NCI-H1930 (cell line): Measurements from ENCODE around the gene KLK10.
"Not testable (repeated sequence)": the region's sequence is repeated elsewhere in the genome, so short reads cannot be mapped to it uniquely, and the experiment has no call there.

Source experiments
- DNase-seq, 2 experiments: peaks; one replicate each; lab custom pipeline; 2025; lab: John Stamatoyannopoulos, UW

KLK10 gene

DNA sequence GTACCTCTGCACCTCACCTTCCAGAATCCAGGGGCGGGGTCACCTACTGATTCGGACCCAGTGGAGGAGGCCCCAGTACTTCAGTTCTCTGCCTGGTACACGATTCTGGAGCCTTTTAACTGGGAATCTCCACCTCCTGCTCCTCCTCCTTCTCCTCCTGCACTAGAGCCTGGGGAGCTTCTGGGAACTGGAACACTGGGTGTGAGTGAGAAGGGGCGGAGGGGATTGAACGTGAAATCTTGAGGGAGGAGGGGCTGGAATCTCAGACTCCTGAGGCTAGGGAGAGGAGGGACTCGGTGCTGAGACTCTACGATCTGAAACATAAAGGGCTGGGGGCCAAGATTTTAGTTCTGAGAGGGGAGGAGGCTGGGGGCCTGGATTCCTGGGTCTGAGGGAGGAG, 18.0 kb downstream of the KLK10 start, which contains the start of gene KLK8:
TSS of gene KLK8 (minus strand) at position 90 of the 400 bp plus-strand sequence. CDS start 437 bp downstream, outside the sequence.
- DNase-seq = no peak

DNA sequence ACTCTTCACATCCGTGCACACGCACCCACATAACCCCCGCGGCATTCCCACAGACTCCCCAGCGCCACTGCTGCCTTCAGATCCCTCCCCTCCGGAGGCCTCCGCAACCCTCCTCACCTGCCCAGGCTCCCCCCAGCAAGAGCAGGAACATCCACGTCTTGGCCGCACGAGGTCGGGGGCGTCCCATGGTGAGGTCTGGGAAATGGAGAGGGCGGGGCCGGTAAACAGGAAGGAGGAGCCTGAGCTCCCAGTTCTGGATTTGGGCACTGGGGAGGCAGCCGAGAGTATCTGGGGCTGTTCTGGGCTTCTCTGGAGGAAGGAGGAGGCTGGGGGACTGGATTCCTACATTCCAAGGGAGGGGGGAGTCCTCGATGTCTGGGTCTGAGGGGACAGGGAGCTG, 18.5 kb downstream of the KLK10 start:
- no peak for DNase-seq

DNA sequence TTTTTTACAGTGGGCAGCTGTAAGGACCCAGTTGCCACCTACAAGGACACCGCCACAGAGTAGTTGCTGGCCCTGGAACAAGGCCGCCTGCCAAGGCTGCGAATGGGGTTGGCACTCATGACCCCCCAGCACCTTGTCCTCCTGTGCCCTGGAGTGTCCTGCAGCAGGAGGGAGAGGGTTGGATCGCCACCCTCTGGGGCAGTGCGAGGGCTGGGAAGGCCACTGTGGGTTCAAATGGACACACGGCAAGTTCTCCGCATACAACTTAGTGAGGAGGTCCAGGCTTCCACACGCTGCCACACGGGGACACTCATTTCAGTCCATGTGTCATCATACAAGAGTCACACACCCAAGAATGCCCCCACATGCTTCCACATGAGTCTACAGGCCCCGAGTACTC, 19.1 kb downstream of the KLK10 start:
- DNase-seq = no peak

DNA sequence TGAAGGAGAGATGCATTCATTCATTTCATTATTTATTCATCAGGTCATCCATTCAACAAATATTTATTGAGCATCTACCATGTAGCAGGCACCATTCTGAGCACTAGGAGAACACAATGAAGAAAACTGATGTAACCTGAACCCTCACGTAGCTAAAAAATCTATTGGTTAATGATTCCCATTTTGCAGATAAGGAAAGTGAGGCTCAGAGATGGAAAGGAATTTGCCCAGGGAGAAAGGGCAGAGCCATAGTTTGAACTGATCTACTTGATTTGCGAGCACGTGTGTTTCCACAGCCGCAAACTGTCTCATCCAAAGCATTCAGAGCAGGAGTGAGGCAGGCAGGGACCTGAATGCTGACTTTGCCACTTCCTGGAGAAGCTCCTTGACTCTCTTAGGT, 20.8 kb downstream of the KLK10 start:
- no peak for DNase-seq

DNA sequence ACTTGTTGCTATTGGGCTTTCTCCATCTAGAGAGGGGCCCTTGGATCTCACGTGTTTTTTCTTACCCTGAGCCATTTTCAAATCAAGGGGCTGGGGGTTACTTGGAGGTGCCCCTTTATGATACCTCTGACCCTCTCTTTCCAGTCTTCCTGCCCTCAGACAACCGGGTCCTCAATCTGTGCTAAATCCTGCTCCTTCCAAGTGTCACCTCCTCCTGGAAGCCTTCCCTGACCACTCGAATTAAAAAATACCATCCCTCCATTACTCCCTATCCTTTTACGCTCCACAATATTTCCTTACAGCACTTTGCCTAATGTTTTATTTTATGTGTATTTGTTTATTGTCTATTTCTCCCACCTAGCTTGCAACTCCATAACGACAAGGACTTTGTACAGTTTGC, 21.4 kb downstream of the KLK10 start:
- no peak for DNase-seq

DNA sequence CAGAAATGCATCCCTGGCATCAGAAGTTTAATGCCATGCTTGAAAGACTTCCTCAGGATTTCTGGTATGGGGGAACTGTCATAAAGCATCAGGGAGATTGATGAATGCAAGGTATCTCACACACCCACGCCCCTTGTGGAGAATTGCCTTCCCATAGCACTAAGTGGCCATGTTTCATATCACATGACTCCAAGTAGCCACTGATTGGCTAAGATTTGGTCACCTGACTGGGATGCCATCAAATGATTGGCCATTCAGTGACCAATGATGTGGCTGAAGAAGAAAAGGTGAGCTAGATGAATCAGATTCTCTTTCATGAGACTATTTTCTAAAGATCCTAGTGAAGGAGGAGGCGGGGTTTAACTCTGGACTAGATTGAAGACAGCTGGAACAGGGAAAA, 25.4 kb downstream of the KLK10 start:
- peak in 1 of 2 experiments; percentile 55 for DNase-seq

DNA sequence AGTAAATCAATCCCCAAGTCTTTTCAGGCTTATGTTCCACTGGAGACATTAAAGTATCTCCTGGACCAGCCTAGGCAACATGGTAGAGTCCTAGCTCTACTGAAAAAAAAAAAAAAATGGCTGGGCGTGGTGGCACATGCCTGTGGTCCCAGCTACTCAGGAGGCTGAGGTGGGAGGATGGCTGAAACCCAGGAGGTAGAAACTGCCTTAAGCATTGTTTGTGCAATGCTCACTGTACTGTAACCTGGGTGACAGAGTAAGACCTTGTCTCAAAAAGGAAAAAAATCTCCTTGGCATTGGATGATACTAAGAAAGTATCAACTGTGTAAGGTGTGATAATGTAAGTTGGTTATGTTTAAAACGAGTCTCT, 26.9 kb downstream of the KLK10 start:
- DNase-seq = no peak

DNA sequence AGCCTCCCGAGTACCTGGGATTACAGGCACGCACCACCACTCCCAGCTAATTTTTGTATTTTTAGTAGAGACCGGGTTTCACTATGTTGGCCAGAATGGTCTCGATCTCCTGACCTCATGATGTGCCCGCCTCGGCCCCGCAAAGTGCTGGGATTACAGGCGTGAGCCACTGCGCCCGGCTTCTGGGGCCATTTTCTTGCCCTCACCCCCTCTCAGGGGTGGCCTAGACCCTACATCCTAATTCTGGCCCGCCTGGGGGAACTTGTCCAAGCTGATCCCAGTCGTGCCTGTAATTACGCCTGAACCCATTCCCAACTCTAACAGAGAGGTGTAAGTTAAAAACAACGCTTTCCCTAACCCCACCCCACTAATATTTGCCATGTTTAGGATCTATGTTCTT, 35.1 kb downstream of the KLK10 start:
- DNase-seq = not testable (repeated sequence)

DNA sequence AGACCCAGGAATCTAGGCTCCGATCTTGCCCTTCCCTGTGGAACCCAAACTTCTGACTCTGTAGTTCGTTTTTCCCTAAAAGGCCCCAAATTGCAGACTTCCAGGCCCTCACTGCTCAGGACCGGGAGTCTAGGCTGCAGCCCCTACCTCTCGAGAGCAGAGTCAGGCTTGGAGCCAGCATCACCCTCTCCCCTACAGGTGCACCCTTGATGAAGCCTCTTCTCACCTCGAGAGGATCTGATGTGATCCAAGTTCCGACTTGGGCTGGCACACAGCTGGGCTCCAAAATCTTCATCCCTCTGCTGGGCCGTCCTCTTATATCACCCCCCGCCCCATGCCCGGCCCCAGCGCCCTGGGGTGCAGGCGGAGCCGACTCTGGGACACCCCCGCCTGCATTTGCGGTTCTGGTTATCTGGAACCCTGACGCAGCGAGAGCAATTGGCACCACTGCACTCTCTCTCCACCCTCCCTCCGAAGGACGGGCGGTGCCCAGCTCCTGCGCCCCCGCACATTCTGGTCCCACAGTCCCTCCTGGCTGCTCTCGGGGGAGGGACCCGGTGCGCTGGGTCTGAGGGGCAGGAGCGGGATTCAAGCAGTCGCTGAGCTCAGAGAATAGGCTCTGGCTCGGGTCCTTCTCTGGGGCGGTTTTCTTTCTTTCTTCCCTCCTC, 35.8 kb downstream of the KLK10 start, which contains the start of gene KLK7:
TSS of gene KLK7 (minus strand) at position 293 of the 668 bp plus-strand sequence. CDS start 1,518 bp downstream, outside the sequence.
- no peak for DNase-seq

DNA sequence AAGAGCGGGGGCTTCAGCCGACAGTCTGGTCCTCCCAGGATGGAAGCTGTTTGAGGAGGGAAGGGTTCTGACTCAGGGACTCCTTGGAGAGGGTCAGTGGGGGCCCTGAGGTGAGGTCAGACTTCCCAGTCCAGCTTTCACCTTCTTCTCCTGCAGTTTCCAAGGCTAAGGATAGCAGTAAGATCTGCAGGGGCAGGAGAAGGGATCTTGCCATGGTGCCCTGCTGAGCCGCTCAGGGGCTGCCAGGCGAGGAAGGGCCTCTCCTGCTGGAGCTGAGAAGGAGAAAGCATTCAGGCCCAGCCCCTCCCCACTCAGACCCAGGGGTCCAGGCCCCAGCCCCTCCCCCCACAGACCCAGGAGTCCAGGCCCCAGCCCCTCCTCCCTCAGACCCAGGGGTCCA, 37.3 kb downstream of the KLK10 start:
- no peak for DNase-seq

DNA sequence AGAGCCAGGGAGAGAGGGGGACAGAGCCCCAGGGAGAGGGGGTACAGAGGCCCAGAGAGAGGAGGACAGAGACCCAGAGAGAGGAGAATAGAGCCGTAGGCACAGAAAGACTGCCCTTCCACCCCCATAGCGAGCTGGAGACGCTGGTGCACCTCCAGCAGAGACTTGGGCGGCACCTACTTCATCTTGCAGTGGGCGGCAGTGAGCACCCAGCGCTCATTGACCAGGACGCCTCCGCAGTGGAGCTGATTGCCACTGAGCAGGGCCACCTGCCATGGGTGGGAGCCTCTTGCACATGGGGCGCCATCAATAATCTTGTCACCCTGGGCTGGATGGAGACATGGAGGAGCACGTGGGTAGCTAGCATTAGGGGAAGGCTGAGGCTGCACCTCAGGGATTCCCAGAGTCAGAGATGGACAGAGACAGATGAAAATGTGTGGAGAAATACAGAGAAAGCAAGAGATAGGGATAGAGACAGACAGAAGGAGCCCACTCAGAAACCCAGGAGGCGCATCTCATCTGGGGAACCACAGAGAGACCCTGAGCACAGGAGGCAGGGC, 37.8 kb downstream of the KLK10 start:
- no peak for DNase-seq

DNA sequence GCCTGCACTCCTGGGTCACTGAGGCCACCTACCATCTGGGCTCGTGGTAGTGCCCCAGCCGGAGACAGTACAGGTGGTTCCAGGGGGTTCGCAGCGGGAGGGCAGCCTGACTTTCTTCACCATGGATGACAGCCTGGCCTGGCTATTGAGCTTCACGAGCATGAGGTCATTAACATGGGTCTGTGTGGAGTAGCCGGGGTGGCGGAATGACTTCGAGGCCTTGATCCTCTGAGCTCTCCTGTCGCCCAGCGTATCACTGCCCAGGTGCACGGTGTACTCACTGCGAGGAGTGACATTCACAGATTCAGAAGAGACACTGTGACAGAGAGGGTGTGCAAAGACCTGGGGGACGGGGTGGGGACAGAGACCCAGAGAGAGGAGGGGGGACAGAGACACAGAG, 39.3 kb downstream of the KLK10 start:
- peak in 1 of 2 experiments; percentile 25 for DNase-seq

DNA sequence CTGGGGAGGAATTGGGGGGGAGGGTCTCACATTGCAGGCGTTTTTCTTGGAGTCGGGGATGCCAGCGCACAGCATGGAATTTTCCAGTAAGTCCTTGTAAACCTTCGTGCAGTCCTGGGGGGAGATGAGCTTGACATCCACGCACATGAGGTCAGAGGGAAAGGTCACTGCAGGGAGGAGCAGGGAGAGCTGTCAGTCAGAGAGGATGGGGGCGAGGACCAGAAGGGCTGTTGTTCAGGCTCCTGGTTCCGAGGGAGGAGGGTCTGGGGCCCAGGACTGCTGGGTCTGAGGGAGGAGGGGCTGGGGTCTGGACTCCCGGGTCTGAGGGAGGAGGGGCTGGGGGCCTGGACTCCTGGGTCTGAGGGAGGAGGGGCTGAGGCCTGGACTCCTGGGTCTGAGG, 39.8 kb downstream of the KLK10 start:
- DNase-seq = no peak

DNA sequence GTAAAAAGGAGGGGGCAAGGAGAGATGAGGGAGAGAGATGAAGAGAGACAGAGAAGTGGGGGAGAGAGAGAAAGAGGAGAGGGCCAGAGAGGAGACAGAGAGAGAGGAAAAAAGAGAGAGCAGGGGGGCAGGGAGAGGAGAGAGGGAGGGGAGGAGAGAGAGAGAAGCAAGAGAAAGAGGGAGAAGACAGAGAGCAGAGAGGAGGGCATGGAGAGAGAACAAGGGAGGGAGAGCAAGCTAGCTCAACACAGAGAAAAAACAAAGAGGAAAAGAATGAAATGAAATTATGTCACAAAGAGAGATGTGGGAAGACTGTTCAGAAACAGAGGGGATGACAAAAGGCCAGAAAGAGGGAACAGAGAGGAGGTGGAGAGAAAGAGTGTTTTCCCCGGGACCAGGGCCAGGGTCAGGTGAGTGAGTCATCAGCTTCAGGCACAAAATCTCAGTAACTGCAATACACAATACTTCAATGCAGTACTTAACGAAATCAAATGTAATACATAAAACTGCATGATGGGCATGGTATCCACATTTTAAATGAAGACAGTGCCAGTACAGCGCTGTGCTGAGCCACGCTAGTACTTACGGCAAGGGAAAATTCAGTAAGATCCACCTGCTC, 40.6 kb downstream of the KLK10 start:
- DNase-seq = no peak

DNA sequence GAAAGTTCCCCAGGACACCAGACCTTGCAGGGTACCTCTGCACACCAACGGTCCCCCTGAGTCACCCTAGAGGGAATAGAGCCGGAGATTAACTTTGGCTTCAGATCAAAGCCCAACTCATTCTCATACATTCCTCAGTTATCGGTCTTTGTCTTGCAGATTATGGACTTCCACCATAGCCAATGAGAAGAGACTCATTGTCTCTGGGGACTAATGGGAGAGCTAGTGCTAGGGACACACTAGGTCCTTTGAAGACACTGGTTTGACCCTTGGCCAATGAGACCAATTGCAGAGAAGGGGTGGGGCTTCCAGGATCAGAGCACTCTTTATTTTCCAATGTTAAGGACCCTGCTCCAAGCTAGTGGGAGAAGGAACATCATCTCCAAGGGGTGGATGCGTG, 41.9 kb downstream of the KLK10 start:
- DNase-seq = no peak

DNA sequence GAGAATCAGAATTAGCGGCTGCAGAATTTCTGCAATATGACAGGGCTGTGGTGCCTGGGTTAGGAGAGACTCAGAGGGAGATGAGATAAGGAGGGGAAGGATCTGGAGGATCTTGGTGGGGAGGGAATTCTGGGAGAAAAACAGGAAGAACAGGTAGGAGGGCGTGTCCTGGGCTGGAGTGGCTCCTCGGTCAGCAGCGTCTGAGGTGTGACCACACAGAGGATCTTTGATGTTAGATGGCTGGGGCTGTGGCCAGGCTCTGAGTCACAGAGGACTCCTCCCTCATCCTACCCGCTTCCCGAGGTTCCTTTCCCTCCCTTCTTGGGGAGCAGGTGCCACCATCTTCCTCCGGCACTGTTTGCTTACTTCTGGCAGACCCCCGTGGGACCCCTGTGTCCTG, 43.7 kb downstream of the KLK10 start:
- DNase-seq = no peak

DNA sequence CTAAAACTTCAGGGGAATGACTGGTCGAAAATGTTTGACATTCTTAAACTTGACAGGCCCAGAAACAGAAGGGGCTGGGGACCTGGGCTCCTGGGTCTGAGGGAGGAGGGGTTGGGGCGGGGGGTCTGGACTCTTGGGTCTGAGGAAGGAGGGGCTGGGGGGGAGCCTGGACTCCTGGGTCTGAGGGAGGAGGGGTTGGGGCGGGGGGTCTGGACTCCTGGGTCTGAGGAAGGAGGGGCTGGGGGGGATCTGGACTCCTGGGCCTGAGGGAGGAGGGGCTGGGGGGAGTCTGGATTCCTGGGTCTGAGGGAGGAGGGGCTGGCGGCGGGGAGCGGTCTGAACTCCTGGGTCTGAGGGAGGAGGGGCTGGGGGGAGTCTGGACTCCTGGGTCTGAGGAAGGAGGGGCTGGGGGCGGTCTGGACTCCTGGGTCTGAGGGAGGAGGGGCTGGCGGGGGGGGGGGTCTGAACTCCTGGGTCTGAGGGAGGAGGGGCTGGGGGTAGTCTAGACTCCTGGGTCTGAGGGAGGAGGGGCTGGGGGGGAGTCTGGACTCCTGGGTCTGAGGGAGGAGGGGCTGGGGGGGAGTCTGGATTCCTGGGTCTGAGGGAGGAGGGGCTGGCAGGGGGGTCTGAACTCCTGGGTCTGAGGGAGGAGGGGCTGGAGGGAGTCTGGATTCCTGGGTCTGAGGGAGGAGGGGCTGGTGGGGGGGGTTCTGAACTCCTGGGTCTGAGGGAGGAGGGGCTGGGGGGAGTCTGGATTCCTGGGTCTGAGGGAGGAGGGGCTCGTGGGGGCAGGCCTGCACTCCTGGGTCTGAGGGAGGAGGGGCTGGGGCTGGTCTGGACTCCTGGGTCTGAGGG, 44.6 kb downstream of the KLK10 start:
- DNase-seq = no peak

DNA sequence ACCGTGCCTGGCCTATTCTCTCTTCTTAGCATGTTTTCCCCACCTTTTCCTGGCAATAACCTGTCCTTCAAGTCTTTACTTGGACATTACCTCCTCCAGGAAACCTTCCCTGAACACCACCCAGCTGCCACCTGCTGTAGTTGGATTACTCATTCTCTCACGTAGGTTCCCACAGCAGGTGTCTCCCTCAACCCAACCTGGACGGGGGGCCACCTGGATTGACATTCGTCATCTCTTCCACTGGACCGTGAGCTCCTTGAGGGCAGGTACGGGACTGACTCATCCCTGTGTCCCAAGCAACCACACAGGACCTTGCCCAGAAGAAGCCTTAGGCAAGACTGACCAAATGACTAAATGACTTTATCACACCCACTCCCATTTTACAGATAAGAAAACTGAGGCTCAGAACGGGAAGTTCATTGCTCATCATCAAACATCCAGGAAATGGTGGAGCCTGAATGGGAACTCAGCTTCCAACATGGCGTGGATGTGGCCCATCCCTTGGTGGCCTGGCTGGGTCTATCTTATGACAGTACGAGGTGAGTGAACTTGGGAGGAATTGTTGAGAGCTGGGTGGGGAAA, 46.6 kb downstream of the KLK10 start:
- DNase-seq = no peak

DNA sequence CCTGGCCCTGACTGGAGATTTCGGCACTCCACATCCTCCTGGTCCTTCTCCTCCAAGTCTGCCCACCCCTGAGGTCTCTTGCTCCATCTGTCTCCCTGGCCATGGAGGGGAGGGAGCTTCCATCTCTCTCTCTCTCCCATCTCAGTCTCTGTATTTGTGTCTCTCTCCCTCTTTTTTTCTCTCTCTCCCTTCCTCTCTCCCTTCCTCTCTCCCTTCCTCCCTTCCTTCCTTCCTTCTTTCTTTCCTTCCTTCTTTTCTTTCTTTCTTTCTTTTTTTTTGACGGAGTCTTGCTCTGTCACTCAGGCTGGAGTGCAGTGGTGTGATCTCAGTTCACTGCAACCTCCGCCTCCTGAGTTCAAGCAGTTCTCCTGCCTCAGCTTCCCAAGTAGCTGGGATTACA, 49.7 kb downstream of the KLK10 start:
- DNase-seq = not testable (repeated sequence)

DNA sequence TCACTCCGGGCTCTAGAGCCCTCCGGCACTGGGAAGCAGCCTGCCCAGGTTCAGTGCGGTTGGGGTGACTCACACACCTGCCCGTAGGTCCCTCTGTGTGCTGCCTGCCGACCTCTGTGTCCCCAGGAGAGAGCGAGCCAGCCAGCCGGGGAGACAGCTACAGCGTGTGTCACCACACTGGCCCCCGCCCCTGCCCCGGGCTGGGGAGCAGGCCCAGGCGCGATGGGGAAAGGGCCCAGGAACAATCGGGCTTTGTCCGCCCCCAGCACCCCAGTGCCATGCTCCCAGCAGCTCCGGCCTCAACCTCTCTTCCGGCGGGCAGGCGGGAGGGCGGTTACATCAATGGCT, 50.1 kb downstream of the KLK10 start, which contains the start of gene KLK6:
TSS of gene KLK6 (minus strand) at position 179 of the 348 bp plus-strand sequence. CDS start 1,487 bp downstream, outside the sequence.
- no peak for DNase-seq

DNA sequence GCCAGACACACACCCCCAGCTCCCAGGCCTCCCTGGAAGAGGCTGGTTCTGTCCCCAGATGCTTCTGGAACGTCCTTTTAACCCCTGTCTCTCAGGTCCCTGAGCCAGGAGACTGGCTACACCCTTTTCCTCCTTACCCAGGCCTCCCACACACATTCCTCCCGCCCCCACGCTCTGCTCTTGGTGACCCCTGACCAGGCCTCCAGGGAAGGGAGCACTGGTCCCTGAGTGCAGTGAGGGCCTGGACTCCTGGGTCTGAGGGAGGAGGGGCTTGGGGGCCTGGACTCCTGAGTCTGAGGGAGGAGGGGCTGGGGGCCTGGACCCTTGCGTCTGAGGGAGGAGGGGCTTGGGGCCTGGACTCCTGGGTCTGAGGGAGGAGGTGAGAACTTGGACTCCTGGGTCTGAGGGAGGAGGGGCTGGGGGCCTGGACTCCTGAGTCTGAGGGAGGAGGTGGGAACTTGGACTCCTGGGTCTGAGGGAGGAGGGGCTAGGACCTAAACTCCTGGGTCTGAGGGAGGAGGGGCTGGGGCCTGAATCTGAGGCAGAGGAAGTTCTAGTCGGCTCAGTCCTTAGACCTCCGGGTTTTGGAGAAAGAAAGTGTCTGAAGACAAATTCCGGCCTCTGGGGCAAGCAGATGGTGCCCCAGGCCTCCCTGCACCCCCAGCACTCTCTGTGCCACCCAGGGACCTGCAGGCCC, 50.6 kb downstream of the KLK10 start:
- DNase-seq = no peak
